NCI-H146 (cell line): ENCODE measurements around the gene AGAP4.
"Not testable (repeated sequence)": the region's sequence is repeated elsewhere in the genome, so short reads cannot be mapped to it uniquely, and the experiment has no call there.

Experiments used
- DNase-seq: peaks from one replicate; lab custom pipeline; 2025; lab: John Stamatoyannopoulos, UW

Gene AGAP4

DNA sequence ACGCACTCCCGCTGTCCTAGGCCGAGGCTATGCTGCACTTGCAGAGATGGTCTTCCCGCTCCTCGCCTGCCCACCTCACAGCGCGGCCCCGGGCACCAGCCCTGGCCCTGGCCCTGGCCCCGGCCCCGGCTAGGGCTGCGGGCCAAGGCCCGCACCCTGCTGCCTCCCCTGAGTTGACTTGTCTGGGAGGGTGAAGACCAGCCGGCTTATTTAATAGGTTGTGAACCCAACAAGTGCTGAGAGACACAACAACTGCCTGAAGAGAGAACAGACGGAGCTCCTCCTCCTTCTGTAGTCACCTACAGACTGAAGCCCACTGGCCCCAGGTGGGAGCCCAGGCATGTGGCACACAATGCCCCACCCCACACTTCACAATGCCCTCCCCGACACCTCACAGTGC lies at the start of gene AGAP4:
Gene AGAP4 (minus strand): TSS at position 101 of the 400 bp plus-strand sequence. CDS start 153 bp downstream, outside the sequence.
- not testable (repeated sequence) for DNase-seq

DNA sequence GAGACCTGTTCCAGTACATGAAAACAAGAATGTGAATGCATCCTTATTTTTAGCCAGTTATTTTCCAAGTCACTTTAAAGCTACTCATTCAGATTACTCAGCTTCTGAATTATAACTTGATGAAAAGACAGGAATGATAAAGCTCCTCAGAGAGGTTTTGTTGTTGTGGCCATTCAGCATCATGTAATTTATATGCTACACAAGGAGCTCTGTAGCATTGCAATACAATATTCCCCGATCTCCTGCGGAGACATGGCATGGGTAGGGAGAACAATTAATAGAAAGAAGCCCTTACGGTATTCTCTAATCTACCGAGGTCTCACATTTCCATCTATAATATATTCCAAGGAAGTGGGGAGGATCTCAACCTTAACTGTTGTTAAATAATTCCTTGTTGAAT lies 43.4 kb upstream of the AGAP4 start:
- DNase-seq = not testable (repeated sequence)

DNA sequence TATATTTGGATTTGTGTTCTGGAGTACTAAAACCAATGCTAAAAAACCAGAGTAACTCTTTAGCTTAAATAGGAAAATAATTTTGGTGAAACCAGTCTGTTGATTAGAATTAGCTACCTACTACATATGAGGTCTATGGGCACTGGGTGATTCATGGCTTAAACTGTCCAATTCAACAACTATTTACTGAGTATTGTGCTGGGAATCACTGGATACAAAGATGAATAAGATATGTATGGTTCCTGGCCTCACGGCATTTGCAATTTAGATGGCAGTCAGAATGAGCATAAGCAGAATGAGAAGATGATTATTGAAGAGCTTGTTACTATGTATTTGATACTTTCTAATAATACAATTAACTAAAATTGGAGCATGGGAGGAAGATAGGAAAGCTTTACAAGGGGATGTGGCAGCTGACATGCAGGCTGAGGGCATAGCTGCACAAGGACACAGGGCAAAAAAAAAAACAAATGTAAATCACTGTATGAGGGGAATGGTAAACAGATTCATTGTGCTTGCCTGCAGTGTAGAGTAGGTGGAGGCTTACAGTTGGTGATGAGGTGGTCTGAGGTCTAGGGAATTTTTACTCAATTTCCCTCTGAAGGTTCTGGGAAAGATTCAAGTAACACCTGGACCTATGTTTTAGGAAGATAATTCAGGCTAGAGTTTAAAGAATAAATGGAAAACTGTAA lies 42.4 kb upstream of the AGAP4 start:
- DNase-seq = not testable (repeated sequence)

DNA sequence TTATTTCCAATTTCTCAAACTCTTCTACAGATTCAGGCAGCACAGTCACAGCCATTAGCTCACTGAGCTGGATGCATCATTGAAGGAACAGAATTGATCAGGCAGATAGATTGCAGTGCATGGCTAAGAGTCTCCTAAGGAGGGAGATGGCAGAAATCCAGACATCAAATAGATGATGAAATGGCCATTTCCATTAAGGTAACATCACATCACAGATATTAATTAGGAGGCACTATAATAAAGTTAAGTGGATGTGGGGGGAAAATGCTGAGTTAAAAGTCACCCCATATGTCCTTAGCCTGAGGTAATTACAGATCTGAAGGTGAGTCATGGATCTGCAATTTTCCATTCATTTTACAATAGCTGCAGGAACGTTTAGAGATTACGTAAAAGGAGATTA lies 35.6 kb upstream of the AGAP4 start:
- DNase-seq = not testable (repeated sequence)

DNA sequence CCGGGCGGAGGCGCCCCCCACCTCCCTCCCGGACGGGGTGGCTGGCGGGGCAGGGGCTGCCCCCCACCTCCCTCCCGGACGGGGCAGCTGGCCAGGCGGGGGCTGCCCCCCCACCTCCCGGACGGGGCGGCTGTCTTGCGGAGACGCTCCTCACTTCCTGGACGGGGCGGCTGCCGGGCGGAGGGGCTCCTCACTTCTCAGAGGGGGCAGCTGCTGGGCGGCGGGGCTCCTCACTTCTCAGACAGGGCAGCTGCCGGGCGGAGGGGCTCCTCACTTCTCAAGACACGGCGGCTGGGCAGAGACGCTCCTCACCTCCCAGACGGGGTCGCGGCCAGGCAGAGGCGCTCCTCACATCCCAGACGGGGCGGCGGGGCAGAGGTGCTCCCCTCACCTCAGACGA lies 18.1 kb upstream of the AGAP4 start:
- DNase-seq = not testable (repeated sequence)

DNA sequence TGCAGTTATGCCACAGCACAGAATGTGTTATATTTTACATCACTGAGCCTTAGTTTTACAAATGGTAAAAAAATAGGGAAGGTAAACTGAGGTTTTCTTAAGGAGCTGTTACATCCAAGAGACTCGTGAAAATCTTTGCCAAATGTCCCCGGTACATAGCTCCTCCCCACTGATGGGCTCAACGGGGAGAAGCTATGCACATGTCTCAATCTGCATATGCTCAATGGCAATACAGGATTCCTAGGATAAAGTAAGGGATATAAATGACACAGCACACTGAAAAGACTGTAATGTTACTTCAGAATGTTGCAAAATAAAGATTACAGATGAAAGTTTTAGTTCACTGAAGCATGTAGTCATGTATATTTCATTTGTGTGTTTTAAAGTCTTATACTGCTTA lies 17.0 kb upstream of the AGAP4 start:
- not testable (repeated sequence) for DNase-seq

DNA sequence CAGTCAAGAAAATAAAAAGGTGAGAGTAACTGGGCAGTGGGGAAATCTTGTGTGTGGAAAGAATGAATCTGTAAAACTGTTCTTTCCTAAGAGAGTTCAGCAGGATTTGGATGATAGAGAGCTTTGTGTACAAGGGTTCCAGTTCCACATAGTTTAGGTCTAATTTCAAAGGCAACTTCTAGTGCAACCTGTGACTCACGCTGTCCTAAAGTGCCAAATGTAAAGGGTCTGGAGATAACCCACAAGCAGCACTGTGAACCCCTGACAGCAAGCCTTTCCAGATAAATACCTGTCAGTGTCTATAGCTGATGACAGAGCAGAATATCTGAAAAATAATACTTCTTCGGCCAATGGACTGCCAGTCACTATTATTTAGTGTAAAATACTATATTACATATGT lies 16.3 kb upstream of the AGAP4 start:
- DNase-seq = not testable (repeated sequence)

DNA sequence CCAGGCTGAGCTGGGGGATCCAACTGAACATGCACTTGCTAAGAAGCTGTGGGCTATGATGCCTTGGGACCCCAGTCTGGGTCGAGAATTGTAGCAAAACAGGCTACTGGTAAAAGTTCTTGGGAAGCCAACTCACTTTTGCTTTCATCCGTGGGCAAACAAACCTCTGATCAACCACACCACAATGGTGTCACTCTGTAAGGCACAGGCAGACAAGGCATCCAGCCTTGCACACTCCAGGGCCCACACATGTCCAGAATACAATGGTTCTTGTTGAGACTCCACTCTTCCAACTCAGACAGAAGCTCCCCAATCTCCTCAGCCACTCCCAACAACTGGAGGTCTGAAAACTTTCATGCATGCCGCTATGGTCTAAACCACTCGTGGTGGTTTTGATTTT lies 10.6 kb upstream of the AGAP4 start:
- DNase-seq = not testable (repeated sequence)

DNA sequence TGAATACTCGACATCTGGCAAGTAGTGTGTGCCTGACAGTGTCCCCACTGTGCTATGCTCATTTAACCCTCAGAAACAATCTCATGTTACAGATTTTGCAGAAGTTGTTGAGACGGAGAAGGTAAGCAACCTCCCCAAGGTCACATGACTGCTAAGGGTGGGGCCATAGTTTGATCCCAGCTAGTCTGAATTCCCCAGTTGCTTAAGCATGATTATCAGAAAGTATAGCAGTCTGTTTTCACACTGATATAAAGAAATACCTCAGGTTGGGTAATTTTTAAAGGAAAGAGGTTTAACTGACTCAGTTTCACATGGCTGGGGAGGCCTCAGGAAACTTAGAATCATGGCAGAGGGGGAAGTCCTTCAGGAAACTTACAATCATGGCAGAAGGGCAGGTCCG lies 1.2 kb upstream of the AGAP4 start:
- not testable (repeated sequence) for DNase-seq

DNA sequence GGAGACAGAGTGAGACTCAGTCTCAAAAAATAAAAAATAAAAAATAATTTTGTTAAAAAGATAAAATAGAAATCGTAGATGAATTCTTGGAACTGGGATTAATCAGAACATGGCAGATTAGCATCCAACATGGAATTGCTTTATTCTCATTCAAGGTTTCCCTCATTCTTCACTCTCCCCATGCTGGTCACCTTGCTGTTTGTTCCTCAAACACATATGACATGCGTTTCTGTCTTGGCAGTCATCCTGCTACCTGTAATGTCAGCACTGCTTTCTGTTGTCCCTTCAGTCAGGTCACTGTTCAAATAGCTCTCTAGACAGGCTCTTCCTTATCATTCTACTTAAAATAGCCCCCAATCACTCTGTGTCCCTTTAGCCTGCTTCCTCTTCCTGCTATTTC lies 24.4 kb downstream of the AGAP4 start:
- not testable (repeated sequence) for DNase-seq

DNA sequence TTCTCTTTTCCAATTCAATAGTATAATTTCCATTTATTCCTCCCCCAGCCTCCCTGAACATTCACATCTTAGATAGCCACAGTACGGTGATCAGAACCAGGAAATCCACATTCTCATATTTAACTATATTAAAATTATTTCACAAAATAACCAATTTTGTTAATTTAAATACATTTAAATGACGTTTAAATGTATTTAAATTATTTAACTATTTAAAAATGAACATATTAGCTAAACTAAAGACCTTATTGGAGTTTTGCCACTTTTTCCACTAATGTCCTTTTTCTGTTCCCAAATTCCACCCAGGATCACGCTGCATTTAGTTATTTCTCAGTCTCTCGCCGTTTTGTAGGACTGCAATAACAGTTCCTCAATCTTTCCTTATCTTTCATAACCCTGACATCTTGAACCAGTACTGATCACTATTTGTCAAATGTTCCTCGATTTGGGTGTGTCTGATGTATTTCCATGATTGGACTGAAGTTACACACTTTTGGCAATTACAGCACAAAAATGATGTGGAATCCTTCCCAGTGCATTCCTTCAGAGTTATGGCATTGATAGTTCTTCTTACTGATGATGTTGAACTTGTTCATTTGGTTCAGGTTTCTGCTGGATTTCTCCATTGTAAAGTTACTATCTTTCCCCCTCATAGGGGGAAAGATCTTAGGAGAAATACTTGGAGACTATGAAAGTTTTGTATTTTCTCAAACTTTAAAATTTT lies 27.0 kb downstream of the AGAP4 start:
- not testable (repeated sequence) for DNase-seq

DNA sequence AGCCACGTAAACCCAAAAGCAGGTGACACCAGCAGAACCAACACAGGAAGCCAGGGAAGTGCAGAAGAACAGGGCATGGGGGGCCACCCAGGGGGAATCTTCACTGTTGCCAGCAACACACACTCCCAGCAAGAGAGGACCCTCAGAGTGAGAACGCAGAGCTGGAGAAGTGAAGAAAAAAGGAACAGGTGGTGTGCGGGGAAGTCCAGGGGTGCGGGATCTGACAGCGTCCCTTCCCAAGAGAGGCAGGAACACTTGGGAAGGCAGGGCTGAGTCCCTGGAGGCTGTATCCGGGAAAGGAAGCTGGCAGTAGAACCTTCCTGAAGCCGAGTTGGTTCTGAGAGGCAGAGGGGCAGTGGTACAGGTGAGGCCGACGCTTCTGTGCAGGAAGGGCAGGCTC lies 27.7 kb downstream of the AGAP4 start:
- DNase-seq = no peak

DNA sequence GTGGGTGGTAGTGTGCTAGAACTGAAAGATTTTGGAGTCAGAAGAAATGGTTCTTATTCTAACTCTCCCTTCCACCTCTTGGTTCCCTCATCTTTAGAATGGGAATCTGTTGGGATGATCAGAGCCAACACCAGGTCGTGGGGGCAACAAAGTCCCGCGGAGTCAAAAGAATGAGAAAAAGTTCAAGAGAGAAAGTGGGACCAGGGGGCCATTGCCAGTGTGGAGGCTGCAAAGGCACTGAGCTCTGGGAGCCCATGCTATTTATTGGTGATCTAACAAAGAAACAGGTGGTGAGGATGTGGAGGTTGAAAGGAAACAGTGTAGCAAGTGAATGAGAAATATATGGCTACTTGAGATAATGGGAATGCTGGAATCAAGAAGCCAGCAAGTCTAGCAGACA lies 29.4 kb downstream of the AGAP4 start:
- no peak for DNase-seq

DNA sequence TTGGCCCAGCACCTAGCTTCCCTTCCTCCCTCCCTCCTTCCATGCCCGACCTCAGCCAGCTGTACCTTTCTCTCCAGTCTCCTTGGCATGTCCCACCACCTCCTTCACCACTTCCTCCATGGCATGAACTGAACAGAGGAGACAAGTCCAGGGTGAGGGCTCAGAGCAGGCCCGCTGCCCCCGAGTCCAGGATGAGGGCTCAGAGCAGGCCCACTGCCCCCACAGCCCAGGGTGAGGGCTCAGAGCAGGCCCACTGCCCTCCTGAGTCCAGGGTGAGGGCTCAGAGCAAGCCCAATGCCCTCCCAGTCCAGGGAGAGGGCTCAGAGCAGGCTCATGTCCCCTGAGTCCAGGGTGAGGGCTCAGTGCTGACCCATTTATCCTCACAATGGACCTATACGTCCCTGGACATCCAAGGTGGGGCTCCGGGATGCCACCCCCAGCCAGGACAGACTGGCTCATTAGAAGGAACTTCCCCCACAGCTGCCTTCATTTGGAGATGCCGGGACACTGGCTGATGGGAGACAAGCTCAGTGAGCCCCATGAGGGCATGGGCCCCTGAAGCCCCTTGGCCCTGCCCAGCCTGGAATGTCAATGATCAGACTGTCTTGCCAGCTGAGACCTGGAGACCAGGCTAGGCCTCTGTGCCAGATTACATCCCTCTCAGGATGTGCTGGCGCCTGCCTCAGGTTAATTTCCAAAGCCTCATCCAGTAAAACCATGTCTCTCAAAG lies 30.0 kb downstream of the AGAP4 start:
- DNase-seq = no peak

DNA sequence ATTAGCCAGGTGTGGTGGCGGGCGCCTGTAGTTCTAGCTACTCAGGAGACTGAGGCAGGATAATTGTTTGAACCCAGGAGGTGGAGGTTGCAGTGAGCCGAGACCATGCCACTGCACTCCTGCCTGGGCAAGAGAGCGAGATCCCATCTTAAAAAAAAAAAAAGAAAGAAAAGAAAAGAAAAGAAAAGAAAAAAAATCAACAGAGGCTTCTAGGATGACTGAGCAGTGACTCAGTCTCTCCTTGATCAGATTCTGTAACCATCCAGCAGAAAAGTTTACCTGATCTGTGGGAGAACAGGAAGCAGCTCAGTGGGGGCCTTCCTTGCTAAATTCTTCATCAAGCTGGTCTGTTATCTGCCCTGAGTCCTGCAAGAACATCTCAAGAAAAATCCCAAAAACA lies 33.2 kb downstream of the AGAP4 start:
- not testable (repeated sequence) for DNase-seq

DNA sequence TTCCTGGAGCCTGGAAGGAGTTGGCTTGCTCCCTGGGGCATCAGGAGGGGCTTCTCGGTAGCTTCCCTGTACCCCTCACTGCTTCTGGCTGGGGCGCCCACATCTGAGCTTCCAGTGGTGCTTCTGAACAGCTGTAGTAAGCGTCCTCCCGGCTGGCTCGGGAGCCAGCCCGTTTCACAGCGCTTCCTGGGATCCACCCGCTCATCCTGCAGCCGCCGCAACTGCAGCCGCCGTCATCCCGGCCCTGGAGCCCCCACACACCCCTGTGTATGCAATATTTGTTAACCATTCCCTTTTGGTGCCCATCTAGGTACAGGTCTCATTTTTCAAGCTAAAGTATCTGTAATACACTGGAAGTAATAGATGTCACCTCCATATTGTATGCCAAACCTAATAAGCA lies 34.3 kb downstream of the AGAP4 start:
- not testable (repeated sequence) for DNase-seq

DNA sequence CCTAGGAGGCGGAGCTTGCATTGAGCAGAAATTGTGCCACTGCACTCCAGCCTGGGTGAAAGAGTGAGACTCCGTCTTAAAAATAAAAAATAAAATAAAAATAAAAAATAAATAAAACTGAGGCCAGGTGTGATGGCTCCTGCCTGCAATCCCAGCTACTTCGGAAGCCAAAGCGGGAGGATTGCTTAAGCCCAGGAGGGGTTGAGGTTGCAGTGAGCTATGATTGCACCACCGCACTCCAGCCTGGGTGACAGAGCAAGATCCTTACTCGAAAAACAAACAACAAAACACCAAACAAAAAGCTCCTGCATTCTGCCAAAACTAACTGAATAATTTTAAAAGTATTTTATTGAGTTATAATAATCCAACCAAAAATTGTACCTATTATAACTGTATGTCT lies 36.2 kb downstream of the AGAP4 start:
- DNase-seq = no peak

DNA sequence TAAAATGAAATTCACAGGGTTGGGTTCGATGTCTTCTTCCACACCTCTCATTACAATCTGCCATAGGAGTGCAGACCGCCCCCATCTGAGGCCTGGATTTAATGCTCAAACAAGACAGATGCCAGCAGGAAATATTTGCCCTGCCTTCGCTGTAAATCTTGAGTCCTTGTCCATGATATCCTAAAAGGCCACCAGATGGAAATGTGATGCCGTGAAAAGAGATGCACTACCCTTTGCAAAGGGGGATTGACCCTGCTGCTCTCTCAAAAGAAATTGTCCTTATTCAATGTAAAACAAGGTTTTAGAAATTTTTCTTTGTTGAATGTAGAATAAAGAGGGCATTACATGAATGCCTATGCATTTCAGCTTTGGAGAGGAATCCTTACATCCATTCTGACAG lies 37.5 kb downstream of the AGAP4 start:
- DNase-seq = no peak

DNA sequence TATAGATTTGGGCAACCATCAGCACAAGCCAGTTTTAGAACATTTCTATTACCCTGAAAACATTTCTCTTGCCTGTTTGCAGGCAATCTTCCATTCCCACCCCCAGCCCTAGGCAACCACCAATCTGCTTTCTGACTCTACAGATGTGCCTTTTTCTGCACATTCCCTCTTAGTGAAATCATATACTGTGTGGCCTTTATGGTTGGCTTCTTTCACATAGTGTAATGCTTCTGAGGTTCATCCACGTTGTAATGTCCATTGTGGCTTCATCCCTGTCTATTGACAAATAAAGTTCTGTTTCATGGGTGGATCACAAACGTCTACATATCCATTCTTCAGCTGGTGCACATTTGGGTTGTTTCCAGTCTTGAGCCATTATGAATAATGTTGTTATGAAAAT lies 42.3 kb downstream of the AGAP4 start:
- not testable (repeated sequence) for DNase-seq

DNA sequence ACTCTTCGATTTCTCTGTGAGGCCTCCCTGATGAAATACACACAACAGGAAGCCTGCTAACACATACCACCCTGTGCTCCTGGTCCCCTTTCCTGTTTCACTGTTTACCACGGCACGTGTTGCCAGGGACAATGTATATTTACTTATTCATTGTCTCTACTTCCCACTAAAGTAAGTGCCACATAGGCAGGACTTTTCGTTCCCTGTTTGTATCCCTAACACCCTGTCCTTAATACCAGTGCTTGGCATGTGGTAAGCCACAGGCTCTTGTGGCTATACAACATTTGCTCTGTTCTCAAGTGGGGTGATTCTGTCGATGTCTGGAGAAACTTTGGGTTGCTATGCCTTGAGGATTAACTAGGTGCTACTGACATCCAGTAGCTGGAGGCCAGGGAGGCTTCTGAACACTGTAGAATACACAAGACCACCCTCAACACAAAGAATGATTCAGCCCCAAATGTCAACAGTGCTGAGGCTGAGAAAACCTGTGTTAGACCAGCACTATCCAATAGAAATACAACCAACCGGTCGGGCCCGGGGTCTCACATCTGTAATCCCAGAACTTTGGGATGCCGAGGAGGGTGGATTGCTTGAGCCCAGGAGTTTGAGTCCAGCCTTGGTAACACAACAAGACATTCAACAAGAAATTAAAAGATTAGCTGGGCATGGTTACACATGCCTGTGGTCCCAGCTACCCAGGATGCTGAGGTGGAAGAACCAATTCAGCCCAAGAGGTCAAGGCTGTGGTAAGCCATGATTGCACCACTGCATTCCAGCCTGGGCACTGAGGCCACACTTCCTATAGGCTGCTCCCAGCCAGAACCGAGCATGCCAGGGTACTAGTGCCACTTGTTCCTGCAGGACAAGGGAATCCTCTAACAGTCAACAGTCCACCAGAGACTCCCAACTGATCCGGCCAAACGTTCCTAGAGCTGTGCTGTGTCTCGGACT lies 44.0 kb downstream of the AGAP4 start:
- DNase-seq = not testable (repeated sequence)

DNA sequence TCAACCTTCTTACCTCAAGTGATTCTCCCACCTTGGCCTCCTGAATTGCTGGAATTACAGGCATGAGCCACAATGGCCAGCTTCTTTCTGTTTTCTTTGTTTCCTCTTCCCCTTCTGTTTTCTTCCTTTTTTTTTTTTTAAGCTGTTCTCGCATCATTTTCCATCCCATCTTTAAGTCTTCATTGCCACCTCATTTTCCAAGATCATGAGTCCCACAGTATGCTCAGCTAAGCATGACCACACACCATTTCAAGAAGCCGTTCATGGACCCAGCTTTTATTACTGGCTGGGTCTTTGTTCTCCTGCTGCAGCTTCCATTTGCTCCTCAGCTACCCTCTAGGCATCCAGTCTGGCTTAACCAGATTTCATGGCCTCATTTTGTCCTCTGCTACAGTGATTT lies 52.5 kb downstream of the AGAP4 start:
- DNase-seq = not testable (repeated sequence)
